ENCODE results near the gene ATP5ME.
"Not testable (repeated sequence)": the region's sequence is repeated elsewhere in the genome, so short reads cannot be mapped to it uniquely, and the experiment has no call there.

The ATP5ME gene

DNA sequence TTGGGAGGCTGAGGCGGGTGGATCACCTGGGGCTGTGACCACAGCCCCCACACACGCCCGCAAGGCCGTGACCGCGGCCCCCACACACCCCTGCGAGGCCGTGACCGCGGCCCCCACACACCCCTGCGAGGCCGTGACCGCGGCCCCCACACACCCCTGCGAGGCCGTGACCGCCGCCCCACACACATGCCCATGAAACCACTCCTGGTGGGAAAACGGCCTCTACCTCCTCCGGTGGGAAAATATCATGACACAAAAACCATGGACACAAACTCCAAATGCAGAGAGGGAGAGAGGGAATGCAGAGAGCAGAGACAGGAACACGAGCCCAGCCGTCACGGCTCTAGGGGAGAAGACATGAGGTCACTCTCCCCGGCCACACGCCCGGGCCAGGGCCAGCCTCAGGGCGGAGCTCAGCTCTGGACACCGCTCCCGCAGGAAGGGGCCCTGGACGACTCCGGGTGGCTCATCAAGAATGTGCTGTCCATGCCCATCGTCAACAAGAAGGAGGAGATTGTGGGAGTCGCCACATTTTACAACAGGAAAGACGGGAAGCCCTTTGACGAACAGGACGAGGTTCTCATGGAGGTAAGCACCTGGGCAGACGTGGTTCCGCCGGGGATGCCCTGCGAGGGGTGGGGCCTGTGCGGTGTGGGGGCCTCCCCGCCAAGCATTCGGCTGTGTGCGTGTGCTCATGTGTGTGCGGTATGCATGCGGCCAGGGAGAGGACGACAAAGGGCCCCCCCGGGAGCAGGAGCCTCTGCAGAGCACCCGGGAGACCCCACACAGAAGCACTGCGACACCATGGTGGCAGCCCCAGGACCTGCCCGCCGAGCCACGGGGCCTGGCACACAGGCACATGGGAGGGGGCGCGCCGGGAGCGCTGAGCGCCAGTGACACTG, 17.4 kb downstream of the ATP5ME start:
- DNase-seq (ENCODE audit: low spot score) = no peak
- no peak for FAIRE-seq

DNA sequence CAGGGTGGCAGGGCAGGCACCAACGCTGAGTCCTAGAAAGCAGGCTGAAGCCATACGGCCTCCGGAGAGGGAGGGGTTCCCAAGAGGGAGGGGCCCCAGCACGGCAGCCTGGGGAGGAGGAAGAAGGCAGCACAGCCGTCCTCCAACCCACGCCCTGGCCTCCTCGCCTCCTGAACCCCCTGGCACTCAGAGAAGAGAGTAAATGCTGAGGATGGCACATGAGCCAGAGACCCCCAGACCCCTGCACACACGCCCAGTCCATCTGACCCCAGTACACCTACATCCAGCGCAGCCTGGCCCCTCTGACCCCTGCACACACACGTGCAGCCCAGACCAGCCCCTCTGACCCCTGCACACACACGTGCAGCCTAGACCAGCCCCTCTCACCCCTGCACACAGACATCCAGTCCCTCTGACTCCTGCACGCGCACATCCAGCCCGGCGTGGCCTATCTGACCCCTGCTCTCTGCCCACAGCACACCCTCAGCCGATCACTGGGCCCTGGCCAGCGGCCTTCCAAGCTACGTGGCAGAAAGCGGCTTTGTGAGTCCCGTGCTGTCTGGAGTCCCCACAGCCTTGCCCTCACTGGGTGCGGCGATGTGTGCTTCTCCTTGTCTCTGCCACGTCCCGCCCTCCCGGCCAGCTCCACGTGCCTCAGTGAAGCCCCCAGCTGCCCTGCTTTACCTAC, 18.5 kb downstream of the ATP5ME start:
- FAIRE-seq = no peak
- no peak for DNase-seq (ENCODE audit: low spot score)

DNA sequence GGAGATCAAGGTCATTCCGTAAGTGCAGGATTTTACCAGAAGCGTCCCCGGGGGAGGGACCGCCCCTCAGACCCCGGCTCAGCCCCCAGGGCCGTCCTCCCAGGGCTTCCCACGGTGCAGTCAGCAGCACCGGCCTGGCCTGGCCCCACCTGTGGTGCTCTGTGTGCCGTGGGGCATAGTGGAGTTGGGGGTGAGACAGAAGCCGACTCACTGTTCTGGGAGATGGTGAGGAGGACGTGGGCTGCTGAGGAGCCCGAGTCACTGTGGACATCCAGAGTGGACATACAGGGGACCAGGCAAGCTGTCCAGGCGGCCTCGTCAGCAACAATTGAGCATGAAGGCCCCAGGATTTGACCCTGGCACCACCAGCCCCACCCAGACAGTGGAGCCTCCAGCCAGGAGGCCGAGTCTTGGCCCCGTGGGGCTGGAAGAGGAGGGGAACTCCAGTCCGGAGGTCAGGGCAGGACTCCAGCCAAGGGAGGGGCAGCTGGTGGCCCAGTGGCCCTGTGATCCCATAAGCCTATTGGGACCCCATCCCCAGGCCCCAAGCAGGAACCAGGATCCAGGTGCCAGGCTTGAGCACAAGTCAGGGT, 19.1 kb downstream of the ATP5ME start:
- DNase-seq (ENCODE audit: low spot score) (no peak), FAIRE-seq (no peak)

DNA sequence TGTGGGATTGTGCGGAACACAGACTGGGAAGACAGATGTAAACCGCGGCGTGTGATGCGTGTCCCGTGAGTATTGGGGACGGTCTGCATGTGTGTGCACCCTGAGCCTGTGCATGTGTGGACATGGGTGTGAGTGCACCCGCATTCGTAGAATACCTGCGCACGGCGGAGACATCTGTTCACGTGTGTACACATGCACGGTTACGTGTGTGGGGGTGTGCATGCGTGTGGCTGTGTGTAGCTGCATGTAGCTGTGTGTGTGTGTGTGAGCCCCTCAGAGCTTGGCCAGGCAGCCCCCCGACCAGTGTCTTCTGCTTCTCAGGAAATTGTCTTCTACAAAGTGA, 19.6 kb downstream of the ATP5ME start:
- FAIRE-seq = no peak
- DNase-seq (ENCODE audit: low spot score) = no peak

DNA sequence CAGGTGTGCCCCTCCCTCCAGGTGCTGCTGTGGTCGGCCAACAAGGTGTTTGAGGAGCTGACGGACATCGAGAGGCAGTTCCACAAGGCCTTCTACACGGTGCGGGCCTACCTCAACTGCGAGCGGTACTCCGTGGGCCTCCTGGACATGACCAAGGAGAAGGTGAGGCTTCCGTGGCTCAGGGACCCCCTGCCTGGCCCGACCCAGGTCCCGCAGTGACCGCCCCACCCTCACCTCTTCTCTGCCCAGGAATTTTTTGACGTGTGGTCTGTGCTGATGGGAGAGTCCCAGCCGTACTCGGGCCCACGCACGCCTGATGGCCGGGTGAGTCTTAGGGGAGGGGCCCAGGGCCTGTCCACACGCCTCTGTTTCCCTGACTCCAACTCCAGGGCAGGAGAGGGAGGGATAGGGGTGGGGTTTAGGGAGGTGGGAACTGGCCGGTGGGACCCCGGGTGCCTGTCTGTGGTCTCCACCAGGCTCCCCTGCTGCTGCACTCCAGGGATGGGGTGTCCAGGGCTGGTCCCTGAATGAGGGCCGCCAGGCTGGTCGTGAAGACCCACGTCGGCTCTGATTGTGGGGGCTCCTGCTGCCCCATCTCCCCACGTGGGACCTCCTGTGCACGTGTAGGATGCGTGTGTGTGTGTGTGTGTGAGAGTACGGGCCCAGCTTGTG, 20.1 kb downstream of the ATP5ME start:
- FAIRE-seq = no peak
- no peak for DNase-seq (ENCODE audit: low spot score)

DNA sequence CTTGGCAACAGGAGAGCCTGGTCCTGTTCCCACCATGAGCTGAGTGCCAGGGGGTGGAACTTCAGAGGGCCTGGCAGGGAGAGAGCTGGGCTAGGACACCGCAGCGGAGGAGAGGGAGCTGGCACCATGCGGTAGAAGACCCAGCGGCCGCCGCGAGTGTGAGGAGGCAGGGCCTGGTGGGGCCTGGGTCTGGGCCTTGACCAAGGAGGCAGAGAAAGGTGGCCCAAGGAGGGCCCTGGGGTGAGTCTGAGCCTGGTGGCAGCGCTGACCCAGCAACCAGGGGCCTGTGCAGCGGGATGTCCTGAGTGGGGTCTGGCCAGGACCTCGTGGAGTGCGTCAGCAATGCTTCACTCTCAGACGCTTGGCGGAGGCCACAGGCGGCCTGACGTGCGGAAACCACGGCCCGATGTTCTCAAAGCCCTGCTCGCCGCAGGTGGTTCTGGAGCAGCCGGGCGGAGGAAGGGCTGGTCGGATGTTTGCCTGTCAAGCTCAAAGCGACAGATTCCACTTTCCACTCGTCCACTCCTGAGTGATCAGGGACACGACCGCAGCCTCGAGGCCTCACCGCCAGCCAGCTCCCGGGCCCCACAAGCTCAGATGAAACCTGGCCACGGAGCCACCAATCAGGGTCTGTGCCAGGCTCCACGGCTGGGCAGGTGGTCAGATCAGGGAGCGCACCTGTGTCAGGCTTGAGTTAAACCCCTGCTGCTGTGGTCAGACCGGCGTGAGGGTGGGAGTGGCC, 20.8 kb downstream of the ATP5ME start:
- FAIRE-seq (no peak), DNase-seq (ENCODE audit: low spot score) (no peak)

DNA sequence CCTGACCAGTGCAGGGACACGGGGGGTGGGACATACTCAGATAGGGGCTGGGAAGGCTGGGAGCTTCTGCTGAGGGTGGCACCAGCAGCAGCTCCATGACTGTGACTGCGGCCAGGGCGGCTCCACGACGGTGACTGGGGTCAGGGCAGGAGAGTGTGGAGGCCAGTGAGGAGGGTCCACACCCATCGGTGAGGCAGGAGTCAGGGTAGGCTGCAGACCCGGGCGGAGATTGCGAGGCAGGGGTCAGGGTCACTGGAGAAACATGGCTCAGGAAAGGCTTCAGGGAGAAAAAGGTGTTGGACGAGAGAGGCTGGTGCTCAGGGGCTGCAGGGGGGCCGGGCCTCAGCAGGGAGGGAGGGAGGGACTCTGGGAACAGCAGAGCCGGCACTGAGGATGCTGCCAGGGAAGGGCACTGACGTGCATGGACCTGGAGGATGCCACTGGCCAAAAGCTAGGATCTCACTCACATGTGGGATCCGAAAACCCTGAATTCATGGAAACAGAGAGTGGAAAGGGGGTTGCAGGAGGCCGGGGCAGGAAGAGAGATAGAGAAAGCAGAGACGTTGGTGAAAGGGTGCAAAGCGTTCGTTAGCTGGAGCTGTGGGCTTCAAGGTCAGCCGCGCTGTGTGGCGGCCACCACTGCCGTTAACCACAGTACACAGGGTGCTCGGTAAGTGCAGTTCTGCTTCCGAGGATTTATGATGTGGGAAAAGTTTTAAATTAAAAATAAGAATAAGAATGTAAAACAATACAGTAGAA, 22.0 kb downstream of the ATP5ME start:
- FAIRE-seq = no peak
- DNase-seq (ENCODE audit: low spot score) = no peak

DNA sequence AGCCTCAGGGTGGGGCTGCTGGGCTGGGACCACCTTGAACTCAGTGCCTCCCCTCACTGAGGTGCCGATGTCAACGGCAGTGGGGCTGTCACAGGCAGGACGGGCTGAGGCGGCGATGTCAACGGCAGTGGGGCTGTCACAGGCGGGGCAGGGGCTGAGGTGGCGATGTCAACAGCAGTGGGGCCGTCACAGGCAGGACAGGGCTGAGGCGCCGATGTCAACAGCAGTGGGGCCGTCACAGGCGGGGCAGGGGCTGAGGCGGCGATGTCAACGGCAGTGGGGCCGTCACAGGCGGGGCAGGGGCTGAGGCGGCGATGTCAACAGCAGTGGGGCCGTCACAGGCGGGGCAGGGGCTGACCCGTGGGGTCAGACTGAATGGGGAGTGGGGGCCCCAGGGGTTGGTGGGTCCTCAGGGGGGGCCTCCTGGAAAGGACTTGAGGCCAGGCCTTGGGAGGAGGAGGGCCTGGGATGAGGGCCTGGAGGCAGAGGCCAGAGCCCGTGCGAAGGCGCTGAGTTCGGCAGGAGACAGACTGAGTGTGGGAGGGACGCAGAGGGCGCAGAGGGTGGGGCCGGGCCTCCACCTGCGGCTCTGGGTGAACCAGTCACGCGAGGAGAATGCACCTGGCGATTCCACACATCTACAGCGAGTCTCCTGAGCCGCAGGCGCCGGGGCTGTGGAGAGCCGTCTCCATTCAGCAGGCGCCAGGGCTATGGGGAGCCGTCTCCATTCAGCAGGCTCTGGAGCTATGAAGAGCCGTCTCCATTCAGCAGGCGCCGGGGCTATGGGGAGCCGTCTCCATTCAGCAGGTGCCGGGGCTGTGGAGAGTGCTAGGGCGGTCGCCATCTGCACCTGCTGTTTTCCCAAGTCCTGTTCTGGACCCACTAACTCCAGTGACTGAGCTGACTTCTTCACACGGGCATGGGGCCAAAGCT, 22.9 kb downstream of the ATP5ME start:
- FAIRE-seq = no peak
- no peak for DNase-seq (ENCODE audit: low spot score)

DNA sequence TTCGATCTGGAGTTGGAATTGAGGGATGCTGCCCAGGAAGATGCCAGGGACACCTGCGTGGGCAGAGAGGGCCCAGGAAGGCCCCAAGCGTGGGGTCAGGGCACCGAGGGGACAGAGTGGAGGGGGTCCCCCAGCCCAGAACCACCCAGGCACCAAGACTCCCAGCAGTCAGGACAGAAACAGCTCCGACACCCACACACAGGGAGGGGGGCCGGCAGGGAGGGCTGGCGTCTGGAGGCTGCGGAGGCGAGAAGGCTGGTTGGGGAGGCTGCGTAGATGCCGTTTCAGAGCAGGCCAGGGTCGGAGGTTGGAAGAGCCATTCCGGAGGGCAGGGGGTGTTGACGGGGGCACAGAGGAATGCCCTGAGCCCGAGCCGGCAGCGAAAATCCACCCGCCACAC, 23.6 kb downstream of the ATP5ME start:
- FAIRE-seq (no peak), DNase-seq (ENCODE audit: low spot score) (no peak)

DNA sequence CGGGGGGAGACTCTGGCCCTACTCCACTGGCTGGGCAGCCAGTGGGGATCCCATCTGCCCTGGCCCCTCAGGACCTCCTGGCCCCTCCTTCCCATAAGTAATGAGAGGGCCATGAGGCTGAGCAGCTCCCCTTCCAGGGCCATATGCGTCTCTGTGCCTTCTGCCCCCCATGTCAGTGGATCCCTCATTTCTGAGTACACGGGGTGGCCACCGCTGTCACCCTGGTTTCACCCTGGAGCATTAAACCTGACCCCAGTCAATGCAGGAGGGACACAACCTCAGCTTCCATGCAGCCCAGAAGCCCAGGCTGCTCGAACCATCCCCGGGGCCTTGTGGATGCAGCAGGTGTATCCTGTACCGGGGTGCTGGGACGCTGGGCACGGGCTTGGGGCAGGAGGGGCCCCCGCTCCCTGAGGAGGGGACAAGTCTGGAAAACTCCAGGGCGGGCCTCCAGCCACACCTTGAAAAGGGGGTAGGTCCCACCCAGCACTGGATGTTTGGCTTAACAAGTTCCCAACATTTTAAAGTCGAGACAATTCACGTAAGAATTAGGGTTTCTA, 24.2 kb downstream of the ATP5ME start:
- FAIRE-seq (no peak), DNase-seq (ENCODE audit: low spot score) (no peak)

DNA sequence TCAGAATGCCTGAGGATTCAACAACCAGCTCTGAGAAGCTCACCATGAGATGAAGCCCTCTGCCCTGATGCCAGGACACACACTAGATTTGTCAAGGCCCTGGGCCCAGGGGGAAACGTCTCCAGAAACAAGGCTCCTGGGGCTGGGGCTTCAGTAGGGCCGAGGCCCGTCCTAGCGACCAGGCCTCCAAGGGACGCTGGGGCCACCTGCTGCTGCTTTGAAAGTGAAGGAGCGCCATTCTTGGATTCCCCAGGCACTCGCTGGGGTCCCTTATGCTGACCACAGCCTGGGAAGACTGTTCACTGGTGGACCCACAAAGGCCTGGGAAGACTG, 24.8 kb downstream of the ATP5ME start:
- DNase-seq (ENCODE audit: low spot score) = no peak
- FAIRE-seq = no peak

DNA sequence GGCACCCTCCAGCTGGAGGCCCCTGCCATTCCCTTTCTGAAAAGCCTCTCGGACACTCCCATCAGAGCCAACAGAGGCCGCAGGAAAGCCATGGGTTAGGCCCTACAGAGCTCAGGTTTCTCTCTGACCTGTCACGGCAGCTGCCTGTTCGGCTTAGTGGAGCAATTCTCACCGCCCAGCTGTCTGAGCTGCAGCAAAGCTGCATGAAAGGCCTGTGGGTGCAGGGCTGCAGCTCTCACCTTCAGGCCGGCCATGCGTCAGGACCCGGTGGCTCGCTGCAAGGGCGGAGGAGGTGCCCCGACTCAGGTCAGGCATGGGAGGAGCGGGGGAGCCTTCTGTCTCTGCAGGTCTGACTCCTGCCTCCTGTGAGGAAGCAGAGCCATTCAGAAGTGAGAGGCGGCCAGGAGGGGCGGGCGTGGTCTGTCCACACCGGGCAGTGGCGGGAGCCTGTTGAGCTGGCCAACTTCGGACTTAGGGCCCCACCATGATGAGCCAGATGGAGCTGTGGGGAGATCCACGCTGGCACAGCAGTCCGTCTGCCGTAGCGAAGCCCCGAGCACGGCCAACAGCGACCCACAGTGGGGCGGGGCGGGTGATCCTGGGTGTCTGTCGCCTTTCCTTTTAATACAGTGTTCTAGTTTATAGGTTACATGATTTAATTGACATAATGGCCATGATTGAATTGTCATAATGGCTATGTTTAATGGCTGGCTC, 25.3 kb downstream of the ATP5ME start:
- no peak for FAIRE-seq
- DNase-seq (ENCODE audit: low spot score) = no peak

DNA sequence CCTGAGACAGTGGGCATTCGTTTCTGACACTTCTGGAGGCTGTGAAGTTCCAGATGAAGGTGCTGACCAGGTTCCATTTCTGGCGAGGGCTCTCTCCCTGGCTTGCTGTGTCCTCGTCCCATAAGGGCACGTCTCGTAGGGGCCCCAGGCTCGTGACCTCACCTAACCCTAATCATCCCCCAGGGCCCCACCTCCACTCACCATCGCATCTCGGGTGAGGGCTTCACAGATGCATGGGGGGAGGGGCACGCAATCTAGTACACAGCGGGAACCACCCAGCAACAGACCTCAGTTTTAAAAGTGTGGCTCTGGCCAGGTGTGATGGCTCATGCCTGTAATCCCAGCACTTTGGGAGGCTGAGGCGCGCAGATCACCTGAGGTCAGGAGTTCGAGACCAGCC, 26.6 kb downstream of the ATP5ME start:
- DNase-seq (ENCODE audit: low spot score) (no peak), FAIRE-seq (no peak)

DNA sequence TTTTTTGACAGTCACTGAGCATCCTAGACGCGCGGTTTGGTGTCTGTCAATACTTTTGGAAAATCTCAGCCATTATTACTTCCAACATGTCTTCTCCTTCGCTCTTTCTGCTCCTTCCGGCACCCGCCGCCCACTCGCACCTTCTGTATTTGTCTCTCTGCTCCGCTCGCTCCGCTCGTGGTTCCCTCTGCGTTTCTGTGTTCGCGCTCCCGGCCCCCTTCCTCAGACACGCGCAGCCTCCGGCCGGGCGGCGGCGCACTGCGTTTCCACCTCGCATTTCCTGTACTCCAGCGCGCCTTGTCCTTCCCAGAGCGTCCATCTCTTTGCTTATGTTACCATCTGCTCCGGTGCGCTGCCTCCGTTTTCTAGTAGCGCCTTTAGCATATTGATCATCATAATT, 27.6 kb downstream of the ATP5ME start:
- DNase-seq (ENCODE audit: low spot score) = no peak
- FAIRE-seq = no peak

DNA sequence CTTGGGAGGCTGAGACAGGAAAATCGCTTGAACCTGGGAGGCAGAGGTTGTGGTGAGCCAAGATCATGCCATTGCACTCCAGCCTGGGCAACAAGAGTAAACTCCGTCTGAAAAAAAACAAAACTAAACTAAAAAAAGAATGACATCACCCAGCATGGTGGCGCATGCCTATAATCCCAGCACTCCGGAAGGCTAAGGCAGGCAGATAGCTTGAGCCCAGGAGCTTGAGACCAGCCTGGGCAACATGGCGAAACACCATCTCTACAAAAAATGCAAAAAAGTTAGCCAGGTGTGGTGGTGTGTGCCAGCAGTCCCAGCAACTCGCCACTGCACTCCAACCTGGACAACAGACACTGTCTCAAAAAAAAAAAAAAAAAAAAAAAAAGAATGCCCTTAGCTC, 31.7 kb downstream of the ATP5ME start:
- FAIRE-seq = not testable (repeated sequence)

DNA sequence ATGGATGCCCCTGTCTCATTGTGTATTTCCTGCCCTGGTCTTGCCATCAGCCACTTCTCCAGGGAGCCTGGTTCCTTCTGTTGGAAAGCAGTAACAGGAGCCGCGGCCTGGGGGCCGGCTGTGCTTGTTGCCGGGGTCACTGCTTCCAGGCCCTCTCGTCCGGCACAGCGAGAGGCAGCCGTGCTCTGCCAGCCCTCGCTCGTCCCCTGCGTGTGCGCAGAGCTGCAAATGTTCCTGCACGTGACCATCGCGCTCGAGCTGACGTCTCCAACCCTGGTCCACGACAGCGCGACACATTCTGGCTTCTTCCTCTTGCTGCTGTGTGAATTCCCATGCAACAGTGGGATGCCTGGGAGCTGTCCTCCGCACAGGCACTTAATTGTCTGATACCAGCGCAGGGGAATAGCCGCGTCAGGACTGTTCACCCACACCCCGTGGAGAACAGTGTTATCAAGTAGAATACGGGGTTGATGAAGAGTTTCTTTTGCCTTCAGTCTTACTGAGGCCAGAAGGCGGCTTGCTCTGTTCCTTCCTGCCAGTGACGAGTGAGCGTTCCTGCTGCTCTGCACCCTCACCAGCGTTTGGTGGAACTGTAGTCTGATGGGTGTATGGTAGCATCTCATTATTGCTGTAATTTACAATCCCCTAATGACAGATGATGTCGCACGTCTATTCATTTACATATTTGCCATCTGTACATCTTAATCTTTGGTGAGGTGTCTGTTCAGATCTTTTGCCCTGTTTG, 36.4 kb downstream of the ATP5ME start:
- no peak for FAIRE-seq

More for the DNA sequence above, 31.7 kb downstream of the ATP5ME start:
- not testable (repeated sequence) for DNase-seq (ENCODE audit: low spot score)

DNA sequence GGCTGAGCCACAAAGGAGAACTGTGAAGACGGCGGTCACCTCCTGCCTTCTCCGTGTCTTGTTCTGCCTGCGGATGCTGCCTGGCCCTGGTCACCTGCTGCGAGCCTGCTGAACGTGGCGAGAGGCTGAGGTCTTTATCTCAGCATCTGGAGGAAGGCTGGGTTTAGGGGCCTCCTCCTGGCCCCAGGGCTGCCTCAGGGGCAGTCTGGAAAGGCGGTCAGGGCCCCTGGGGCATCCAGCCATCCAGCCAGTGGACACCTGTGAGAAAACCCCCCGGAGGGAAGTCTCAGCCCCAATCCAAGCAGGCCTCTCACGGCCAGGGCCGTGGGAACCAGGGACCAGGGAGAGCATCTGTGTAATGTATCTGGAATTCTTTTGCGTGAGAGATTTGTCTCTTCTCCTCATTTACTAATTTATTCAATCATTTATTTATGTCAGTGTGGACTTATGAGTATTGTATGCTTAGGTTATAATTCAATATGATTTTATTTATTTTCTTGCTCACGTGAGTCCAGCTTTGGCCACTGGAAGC, 37.4 kb downstream of the ATP5ME start:
- DNase-seq (ENCODE audit: low spot score) = no peak
- no peak for FAIRE-seq

More for the DNA sequence above, 36.4 kb downstream of the ATP5ME start:
- DNase-seq (ENCODE audit: low spot score) = no peak

Data from RCC 7860 (cell line).